Measurements from ENCODE around the gene TMIGD1. TPM values are rescaled to one million over a fixed set of nuclear protein-coding genes. Genes with fewer than 3 reads are reported as not detected.
"Not testable (repeated sequence)": the region's sequence is repeated elsewhere in the genome, so short reads cannot be mapped to it uniquely, and the experiment has no call there.

TMIGD1 gene
- total RNA-seq, 2 experiments from 2014 or later, result not detected

- Mint-ChIP-seq H3K4me1 (peaks cover 5% of the 10 kb centered on the region), H3K9me3 (no peaks in the 10 kb centered on the region), H3K4me3 (no peak overlapping the region), H3K27ac (no peak overlapping the region), H3K36me3 (ENCODE audit: low read depth) (no peaks in the 10 kb centered on the region), H3K27me3 (peaks cover 6% of the 10 kb centered on the region)
- CTCF ChIA-PET, result interaction anchor here (0.6 to 1.2 kb wide), 2 partner anchors 12 to 267 kb away, joined by 3 read pairs; no protein-coding TSS in a partner anchor
- POLR2A ChIA-PET, result no interaction called here
- DNase-seq, result no peak
Observed at GRCh38 chr17:30351735-30352134, 17.9 kb upstream of the TMIGD1 start.

GRCh38 chr17:30351263-30351662 lies 17.4 kb upstream of the TMIGD1 start:
- H3K36me3 Mint-ChIP-seq (ENCODE audit: low read depth); H3K27me3 Mint-ChIP-seq; H3K9me3 Mint-ChIP-seq; H3K27ac Mint-ChIP-seq; H3K4me1 Mint-ChIP-seq; H3K4me3 Mint-ChIP-seq; DNase-seq: not testable (repeated sequence)
- ChIA-PET CTCF (interaction anchor here (1.2 kb wide), 1 partner anchor 11 kb away, joined by 3 read pairs; no protein-coding TSS in a partner anchor), POLR2A (interaction anchor here (0.7 kb wide), 1 partner anchor 138 kb away, joined by 3 read pairs; no protein-coding TSS in a partner anchor)

GRCh38 chr17:30349252-30349651 lies 15.4 kb upstream of the TMIGD1 start:
- POLR2A ChIA-PET, result no interaction called here
- Mint-ChIP-seq H3K36me3 (ENCODE audit: low read depth) (no peaks in the 10 kb centered on the region), H3K4me1 (peaks cover 5% of the 10 kb centered on the region), H3K27ac (no peak overlapping the region), H3K9me3 (no peaks in the 10 kb centered on the region), H3K4me3 (no peak overlapping the region), H3K27me3 (peaks cover 6% of the 10 kb centered on the region)
- CTCF ChIA-PET, result interaction anchor here (1.0 kb wide), 1 partner anchor 128 kb away, joined by 3 read pairs; the partner anchor contains the start of gene GOSR1
- no peak for DNase-seq

- Mint-ChIP-seq H3K4me3 (no peak overlapping the region), H3K4me1 (peaks cover 5% of the 10 kb centered on the region), H3K27ac (no peak overlapping the region), H3K9me3 (no peaks in the 10 kb centered on the region), H3K36me3 (ENCODE audit: low read depth) (no peaks in the 10 kb centered on the region), H3K27me3 (peaks cover 6% of the 10 kb centered on the region)
- ChIA-PET CTCF (no interaction called here), POLR2A (no interaction called here)
- no peak for DNase-seq
Observed at GRCh38 chr17:30347488-30347887, 13.6 kb upstream of the TMIGD1 start.

GRCh38 chr17:30346221-30346795 lies 12.5 kb upstream of the TMIGD1 start:
- H3K9me3 Mint-ChIP-seq, result no peaks in the 10 kb centered on the region
- POLR2A ChIA-PET, result no interaction called here
- CTCF ChIA-PET, result interaction anchor here (2.4 kb wide), 1 partner anchor 10 kb away, joined by 8 read pairs; no protein-coding TSS in a partner anchor
- DNase-seq, result no peak
- no peak overlapping the region for H3K27ac Mint-ChIP-seq
- H3K36me3 Mint-ChIP-seq (ENCODE audit: low read depth), result no peaks in the 10 kb centered on the region
- no peak overlapping the region for H3K4me3 Mint-ChIP-seq
- peaks cover 5% of the 10 kb centered on the region for H3K4me1 Mint-ChIP-seq
- peaks cover 5% of the 10 kb centered on the region for H3K27me3 Mint-ChIP-seq

GRCh38 chr17:30345527-30346075 lies 11.7 kb upstream of the TMIGD1 start:
- Mint-ChIP-seq H3K4me3 (no peak overlapping the region), H3K27ac (no peak overlapping the region), H3K4me1 (peaks cover 5% of the 10 kb centered on the region), H3K27me3 (peaks cover 4% of the 10 kb centered on the region), H3K9me3 (no peaks in the 10 kb centered on the region), H3K36me3 (ENCODE audit: low read depth) (no peaks in the 10 kb centered on the region)
- POLR2A ChIA-PET, result no interaction called here
- no peak for DNase-seq
- CTCF ChIA-PET, result interaction anchor here (1.1 to 2.4 kb wide), 3 partner anchors 9 to 16 kb away, joined by 3 to 8 read pairs (median 3); no protein-coding TSS in a partner anchor

- Mint-ChIP-seq H3K27me3 (peaks cover 4% of the 10 kb centered on the region), H3K4me3 (no peak overlapping the region), H3K27ac (no peak overlapping the region), H3K4me1 (peaks cover 7% of the 10 kb centered on the region), H3K36me3 (ENCODE audit: low read depth) (no peaks in the 10 kb centered on the region), H3K9me3 (no peaks in the 10 kb centered on the region)
- ChIA-PET CTCF (interaction anchor here (1.1 to 2.4 kb wide), 3 partner anchors 9 to 17 kb away, joined by 3 to 8 read pairs (median 3); no protein-coding TSS in a partner anchor), POLR2A (interaction anchor here (0.9 kb wide), 1 partner anchor 35 kb away, joined by 3 read pairs; no protein-coding TSS in a partner anchor)
- no peak for DNase-seq
Observed at GRCh38 chr17:30345089-30345433, 11.2 kb upstream of the TMIGD1 start.

- Mint-ChIP-seq H3K9me3 (no peaks in the 10 kb centered on the region), H3K27ac (no peak overlapping the region), H3K4me1 (peaks cover 10% of the 10 kb centered on the region), H3K36me3 (ENCODE audit: low read depth) (no peaks in the 10 kb centered on the region), H3K4me3 (no peak overlapping the region), H3K27me3 (peaks cover 6% of the 10 kb centered on the region)
- DNase-seq, result no peak
- CTCF ChIA-PET, result interaction anchor here (1.1 to 2.4 kb wide), 3 partner anchors 8 to 17 kb away, joined by 3 to 8 read pairs (median 3); no protein-coding TSS in a partner anchor
- POLR2A ChIA-PET, result interaction anchor here (0.9 kb wide), 1 partner anchor 36 kb away, joined by 3 read pairs; no protein-coding TSS in a partner anchor
Observed at GRCh38 chr17:30344283-30345088, 10.6 kb upstream of the TMIGD1 start.

GRCh38 chr17:30343796-30344195 lies 9.9 kb upstream of the TMIGD1 start:
- no peak for DNase-seq
- ChIA-PET POLR2A (no interaction called here), CTCF (no interaction called here)
- Mint-ChIP-seq H3K36me3 (ENCODE audit: low read depth) (no peaks in the 10 kb centered on the region), H3K4me3 (no peak overlapping the region), H3K27ac (no peak overlapping the region), H3K4me1 (peaks cover 10% of the 10 kb centered on the region), H3K27me3 (peaks cover 3% of the 10 kb centered on the region), H3K9me3 (no peaks in the 10 kb centered on the region)

GRCh38 chr17:30343244-30343643 lies 9.4 kb upstream of the TMIGD1 start:
- H3K4me3 Mint-ChIP-seq; H3K27me3 Mint-ChIP-seq; H3K27ac Mint-ChIP-seq; POLR2A ChIA-PET; H3K9me3 Mint-ChIP-seq; DNase-seq; H3K36me3 Mint-ChIP-seq (ENCODE audit: low read depth): not testable (repeated sequence)
- H3K4me1 Mint-ChIP-seq, result peaks cover 10% of the 10 kb centered on the region
- CTCF ChIA-PET, result interaction anchor here (0.6 kb wide), 1 partner anchor 77 kb away, joined by 4 read pairs; no protein-coding TSS in a partner anchor

- no peak overlapping the region for H3K27ac Mint-ChIP-seq
- CTCF ChIA-PET, result interaction anchor here (1.1 to 9.5 kb wide), 8 partner anchors 11 to 235 kb away, joined by 3 to 169 read pairs (median 6); partner anchors contain the start of gene BLMH
- no peaks in the 10 kb centered on the region for H3K36me3 Mint-ChIP-seq (ENCODE audit: low read depth)
- POLR2A ChIA-PET, result interaction anchor here (0.8 to 2.1 kb wide), 2 partner anchors 22 to 135 kb away, joined by 3 to 9 read pairs; partner anchors contain the start of gene GOSR1
- H3K4me3 Mint-ChIP-seq, result no peak overlapping the region
- no peaks in the 10 kb centered on the region for H3K9me3 Mint-ChIP-seq
- DNase-seq, result no peak
- H3K4me1 Mint-ChIP-seq, result peaks cover 12% of the 10 kb centered on the region
- peaks cover 3% of the 10 kb centered on the region for H3K27me3 Mint-ChIP-seq
Observed at GRCh38 chr17:30341703-30342249, 7.9 kb upstream of the TMIGD1 start.

GRCh38 chr17:30340801-30341356 lies 7.0 kb upstream of the TMIGD1 start:
- Mint-ChIP-seq H3K27me3 (peaks cover 3% of the 10 kb centered on the region), H3K9me3 (no peaks in the 10 kb centered on the region), H3K27ac (no peak overlapping the region), H3K4me1 (peaks cover 17% of the 10 kb centered on the region), H3K4me3 (no peak overlapping the region), H3K36me3 (ENCODE audit: low read depth) (no peaks in the 10 kb centered on the region)
- DNase-seq, result no peak
- CTCF ChIA-PET, result interaction anchor here (0.8 to 9.5 kb wide), 14 partner anchors 11 to 242 kb away, joined by 3 to 169 read pairs (median 6); partner anchors contain the start of gene BLMH
- POLR2A ChIA-PET, result interaction anchor here (0.8 to 2.1 kb wide), 4 partner anchors 23 to 136 kb away, joined by 3 to 9 read pairs (median 5); partner anchors contain the start of genes BLMH and GOSR1

All from activated CD4-positive, alpha-beta memory T cell treated with anti-CD3 and anti-CD28 coated beads, Interleukin-2, amount 10 ng/mL, durations not matched to agents 7 days and 5 days (primary cell).